GM06990 (cell line): Measurements from ENCODE around the gene BACH2.

ENCODE experiments used
- DNase-seq: peaks from one replicate; pipeline ENCODE4 v3.0.0-alpha.2; 2011; ENCODE audit not compliant: insufficient read length; ENCODE audit errors: extremely low read depth
- H3K27me3 ChIP-seq: replicated peaks from 2 replicates; pipeline ENCODE4 v1.6.0; 2011; ENCODE audit warnings: low read length; ENCODE audit not compliant: control insufficient read depth, insufficient read depth
- H3K36me3 ChIP-seq: 2 replicates; pipeline ENCODE4 v1.5.1; 2011; ENCODE audit warnings: low read length; ENCODE audit not compliant: control insufficient read depth, insufficient read depth
- H3K4me3 ChIP-seq: replicated peaks from 2 replicates; pipeline ENCODE4 v1.5.1; 2011; ENCODE audit warnings: low read depth, mild to moderate bottlenecking, control low read depth, low read length
- CTCF ChIP-seq: IDR thresholded peaks from 2 replicates; pipeline ENCODE4 v1.5.1; 2011; ENCODE audit warnings: low read length, control low read depth, mild to moderate bottlenecking, inconsistent platforms; ENCODE audit not compliant: insufficient read depth, poor library complexity, severe bottlenecking

Gene BACH2

GRCh38 chr6:90231308-90231707 is 65.3 kb downstream of the BACH2 start:
- no peaks in the 10 kb centered on the region; the same call in 1 of the 2 replicates for H3K27me3 ChIP-seq
- no peak for TF ChIP-seq CTCF
- no peaks in the 10 kb centered on the region for H3K36me3 ChIP-seq
- no peak overlapping the region for H3K4me3 ChIP-seq
- no peak for DNase-seq

- no peak for DNase-seq
- Histone ChIP-seq H3K27me3 (no peaks in the 10 kb centered on the region; the same call in 1 of the 2 replicates), H3K36me3 (no peaks in the 10 kb centered on the region), H3K4me3 (no peak overlapping the region)
- no peak for TF ChIP-seq CTCF
These were observed 66.0 kb downstream of the BACH2 start for GRCh38 chr6:90230548-90231215.

GRCh38 chr6:90229331-90230010 is 67.2 kb downstream of the BACH2 start:
- no peak for DNase-seq
- no peak overlapping the region for H3K4me3 ChIP-seq
- H3K36me3 ChIP-seq = no peaks in the 10 kb centered on the region
- TF ChIP-seq CTCF = no peak
- H3K27me3 ChIP-seq = no peaks in the 10 kb centered on the region; the same call in 1 of the 2 replicates

- H3K27me3 ChIP-seq = no peaks in the 10 kb centered on the region; the same call in 1 of the 2 replicates
- TF ChIP-seq CTCF = no peak
- H3K4me3 ChIP-seq = no peak overlapping the region
- no peak for DNase-seq
- H3K36me3 ChIP-seq = no peaks in the 10 kb centered on the region
These were observed 69.0 kb downstream of the BACH2 start for GRCh38 chr6:90227673-90228072.

- TF ChIP-seq CTCF = no peak
- DNase-seq = no peak
- Histone ChIP-seq H3K4me3 (no peak overlapping the region), H3K36me3 (no peaks in the 10 kb centered on the region), H3K27me3 (no peaks in the 10 kb centered on the region; the same call in 1 of the 2 replicates)
These were observed 69.4 kb downstream of the BACH2 start for GRCh38 chr6:90227213-90227612.

GRCh38 chr6:90226257-90226656 is 70.4 kb downstream of the BACH2 start:
- no peak for DNase-seq
- Histone ChIP-seq H3K4me3 (no peak overlapping the region), H3K36me3 (no peaks in the 10 kb centered on the region), H3K27me3 (no peaks in the 10 kb centered on the region; the same call in 1 of the 2 replicates)
- TF ChIP-seq CTCF = no peak
